K562 (cell line): ENCODE measurements around the gene CTRL. TPM values are rescaled to one million over a fixed set of nuclear protein-coding genes. Genes with fewer than 3 reads are reported as not detected.
A peak's percentile ranks its signal among the peaks of the same experiment; 100 is the strongest.

Experiments used
- ATAC-seq: fragments of 200-7000 bp; cut with Tn5 transposase; 3 replicates; pipeline ENCODE4 v1.9.1; 2020; ENCODE audit warnings: moderate library complexity
- BruUV-seq: library from RNA; stranded (reverse); fragments of 400-500 nt; replicated peaks from 2 replicates; lab custom pipeline; 2021; lab: Mats Ljungman, UMichigan
- CTCF ChIA-PET: fragments of 300-600 bp; formaldehyde crosslinking; extraction: SDS; loops from one replicate; lab custom pipeline; 2021; ENCODE audit warnings: low intra/inter-chr PET ratio; lab: Yijun Ruan, JAX
- POLR2A ChIA-PET: fragments of 300-600, 350-650 bp; sonication (Branson Sonifier 250); formaldehyde crosslinking; extraction: SDS; loops from one replicate; lab custom pipeline; 2021; ENCODE audit warnings: antibody characterized with exemption, inconsistent platforms; lab: Yijun Ruan, JAX
- DNase-seq, 4 experiments: peaks; one replicate each; pipeline versions ENCODE4 v3.0.0 to v3.0.0-alpha.2; 2011 to 2018; ENCODE audit warnings: low spot score in 3 of 4, mixed read lengths in 3 of 4; ENCODE audit errors: extremely low read depth in 1 of 4
- FAIRE-seq: peaks from 2 replicates; lab custom pipeline; 2011; peaks lifted over from hg19 to GRCh38; lab: Jason Lieb, UNC
- H2AFZ ChIP-seq: 2 replicates; pipeline ENCODE4 v1.6.0; 2011; ENCODE audit warnings: low read depth, low read length, control low read depth, inconsistent platforms
- H3K27ac ChIP-seq: fragments of 200-600 bp; 3 replicates; pipeline ENCODE4 v1.8.0; 2011; ENCODE audit warnings: low read depth, mild to moderate bottlenecking, control low read depth, inconsistent platforms, low read length, moderate library complexity, mixed read lengths; ENCODE audit errors: extremely low read depth
- H3K27me3 ChIP-seq, 2 experiments: fragments of 300-600 bp in 1 of 2; 2 replicates in 1 of 2; 3 replicates in 1 of 2; pipeline versions ENCODE4 v1.6.0 to v1.8.0; 2011; ENCODE audit warnings: inconsistent platforms in 2 of 2, low read length in 2 of 2, mild to moderate bottlenecking in 1 of 2, mixed read lengths in 1 of 2, moderate library complexity in 1 of 2; ENCODE audit not compliant: control insufficient read depth in 2 of 2, insufficient read depth in 2 of 2
- H3K36me3 ChIP-seq: fragments of 300-600 bp; 3 replicates; pipeline ENCODE4 v1.8.0; 2011; ENCODE audit warnings: mild to moderate bottlenecking, low read length, inconsistent platforms; ENCODE audit not compliant: control insufficient read depth, insufficient read depth
- H3K4me1 ChIP-seq, 2 experiments: fragments of 200-600 bp in 1 of 2; replicated peaks in 1 of 2; 2 replicates in 1 of 2; 3 replicates in 1 of 2; pipeline versions ENCODE4 v1.5.1 to v1.8.0; 2011; ENCODE audit warnings: inconsistent platforms in 2 of 2, low read length in 2 of 2, mild to moderate bottlenecking in 1 of 2, mixed read lengths in 1 of 2, moderate library complexity in 1 of 2; ENCODE audit not compliant: control insufficient read depth in 2 of 2, insufficient read depth in 2 of 2
- H3K4me2 ChIP-seq: 2 replicates; pipeline ENCODE4 v1.6.1; 2011; ENCODE audit warnings: low read length, control low read depth, inconsistent platforms, mixed read lengths; ENCODE audit not compliant: insufficient read depth
- H3K4me3 ChIP-seq: fragments of 200-600 bp; sonication (generic), shearing (Covaris generic); 2 replicates; pipeline ENCODE4 v1.5.1; 2016; ENCODE audit warnings: control low read depth, inconsistent platforms
- H3K79me2 ChIP-seq: fragments of 200-600 bp; 3 replicates; pipeline ENCODE4 v1.8.0; 2011; ENCODE audit warnings: low read length, inconsistent platforms; ENCODE audit not compliant: control insufficient read depth, insufficient read depth
- H3K9ac ChIP-seq, 2 experiments: 2 replicates each; pipeline versions ENCODE4 v1.6.0 to v1.6.1; 2011; ENCODE audit warnings: low read depth in 2 of 2, low read length in 2 of 2, control low read depth in 1 of 2, inconsistent platforms in 1 of 2, mild to moderate bottlenecking in 1 of 2, mixed read lengths in 1 of 2; ENCODE audit not compliant: insufficient read depth in 1 of 2
- H3K9me1 ChIP-seq: one replicate; pipeline ENCODE4 v1.6.0; 2011; ENCODE audit warnings: inconsistent platforms, mild to moderate bottlenecking, low read length, moderate library complexity; ENCODE audit not compliant: control insufficient read depth, insufficient read depth
- H3K9me3 ChIP-seq: replicated peaks from 2 replicates; pipeline ENCODE4 v1.5.1; 2011; ENCODE audit warnings: low read depth, low read length, inconsistent platforms; ENCODE audit not compliant: control insufficient read depth, insufficient read depth
- H4K20me1 ChIP-seq: replicated peaks from 2 replicates; pipeline ENCODE4 v1.6.1; 2011; ENCODE audit warnings: low read length, inconsistent platforms, mixed read lengths; ENCODE audit not compliant: control insufficient read depth, insufficient read depth
- CBX8 ChIP-seq: fragments of 200-600 bp; sonication (generic); IDR thresholded peaks from 2 replicates; pipeline ENCODE4 v1.6.1; 2012; ENCODE audit warnings: borderline replicate concordance, mixed run types, low read depth, mild to moderate bottlenecking, moderate library complexity, mixed read lengths, low read length, control low read depth, inconsistent platforms; ENCODE audit not compliant: poor library complexity, severe bottlenecking; ENCODE audit errors: extremely low read depth
- EP300 ChIP-seq: IDR thresholded peaks from 2 replicates; pipeline ENCODE4 v1.6.1; 2012; ENCODE audit warnings: low read length, improper control_type of control experiment
- KLF10 ChIP-seq: fragments of 250-450 bp; sonication (Bioruptor Pico); IDR thresholded peaks from 2 replicates; pipeline ENCODE4 v1.6.1; 2021; ENCODE audit warnings: matching md5 sums
- MCM7 ChIP-seq, 2 experiments: fragments of 450-650 bp; IDR thresholded peaks; 2 replicates each; pipeline ENCODE4 v1.6.1; 2016 to 2018
- NFE2 ChIP-seq: IDR thresholded peaks from 2 replicates; pipeline ENCODE4 v1.6.1; 2014; ENCODE audit warnings: antibody characterized with exemption, low read depth
- POLR2G ChIP-seq: fragments of 200-400 bp; formaldehyde crosslinking; IDR thresholded peaks from 2 replicates; pipeline ENCODE4 v1.6.1; 2017; ENCODE audit warnings: low read depth, mild to moderate bottlenecking, antibody characterized with exemption, low read length, moderate library complexity
- RBFOX2 ChIP-seq: fragments of 200-400 bp; formaldehyde crosslinking; IDR thresholded peaks from 2 replicates; pipeline ENCODE4 v1.6.1; 2017; ENCODE audit warnings: low read depth, mild to moderate bottlenecking, low read length, moderate library complexity
- RCOR1 ChIP-seq, 2 experiments: IDR thresholded peaks; 2 replicates each; pipeline ENCODE4 v1.6.1; 2012; ENCODE audit warnings: low read depth in 2 of 2, low read length in 2 of 2, borderline replicate concordance in 1 of 2, improper control_type of control experiment in 1 of 2
- VEZF1 ChIP-seq: fragments of 200-800 bp; sonication (Bioruptor generic); IDR thresholded peaks from 2 replicates; pipeline ENCODE4 v1.6.1; 2017; ENCODE audit warnings: missing genetic modification characterization, missing compliant biosample characterization
- ZNF3 ChIP-seq: fragments of 250-450 bp; sonication (Bioruptor Pico); IDR thresholded peaks from 2 replicates; pipeline ENCODE4 v1.5.0; 2021; ENCODE audit warnings: mild to moderate bottlenecking, moderate library complexity
- ZNF76 ChIP-seq: fragments of 250-450 bp; sonication (Bioruptor Pico); IDR thresholded peaks from 2 replicates; pipeline ENCODE4 v1.4.0; 2020; ENCODE audit warnings: mild to moderate bottlenecking, moderate library complexity, borderline replicate concordance
- WGBS: fragments of 100-300 bp; shearing (Covaris generic); methylation state at CpG from one replicate; pipeline ENCODE4 v1.1.6; 2016; ENCODE audit warnings: low coverage, mixed read lengths; ENCODE audit not compliant: insufficient coverage; ENCODE audit errors: missing lambda C conversion rate; 5-methylcytosine and 5-hydroxymethylcytosine counted together
- in situ Hi-C: fragments of 300-500 bp; cut with MboI; formaldehyde crosslinking; loops from 4 replicates; pipeline ENCODE4 v1.15.0; 2018; ENCODE audit warnings: inconsistent platforms, mixed read lengths
- intact Hi-C: fragments of 100-400 bp; cut with micrococcal nuclease; formaldehyde crosslinking; loops from 2 replicates; pipeline ENCODE4 v1.14.2; 2022
- polyA plus RNA-seq, 8 experiments: library from polyadenylated mRNA; depleted of rRNA in 4 of 8; stranded (reverse) in 5 of 8; unstranded in 3 of 8; fragments of >200 nt; fragmentation: Nextera tagmentation in 2 of 8; fragmentation: Illumina TruSeq in 1 of 8; extraction: Ambion mirVana in 2 of 8; extraction: Trizol in 1 of 8; gene quantifications; 2 replicates each; pipeline versions ENCODE4 v1.2.1 to v1.2.3, GENCODE V29; 2011 to 2014; ENCODE audit warnings: inconsistent platforms in 1 of 8, missing spikeins in 1 of 8
- total RNA-seq, 7 experiments: library from RNA; depleted of rRNA in 6 of 7; stranded (reverse); fragments of >200 nt in 6 of 7; fragmentation: Illumina TruSeq in 2 of 7; extraction: Trizol in 2 of 7; gene quantifications; 2 replicates each; pipeline versions ENCODE4 v1.2.1 to v1.2.3, GENCODE V29; 2011 to 2021; ENCODE audit warnings: low replicate concordance in 1 of 7

The CTRL gene
- total and polyA plus RNA-seq, 9 of the 15 experiments (the other 6 are each of a cell fraction or from before 2014, with no cell fraction given) = 1.4 to 5.6 (median 2.5) TPM

DNA sequence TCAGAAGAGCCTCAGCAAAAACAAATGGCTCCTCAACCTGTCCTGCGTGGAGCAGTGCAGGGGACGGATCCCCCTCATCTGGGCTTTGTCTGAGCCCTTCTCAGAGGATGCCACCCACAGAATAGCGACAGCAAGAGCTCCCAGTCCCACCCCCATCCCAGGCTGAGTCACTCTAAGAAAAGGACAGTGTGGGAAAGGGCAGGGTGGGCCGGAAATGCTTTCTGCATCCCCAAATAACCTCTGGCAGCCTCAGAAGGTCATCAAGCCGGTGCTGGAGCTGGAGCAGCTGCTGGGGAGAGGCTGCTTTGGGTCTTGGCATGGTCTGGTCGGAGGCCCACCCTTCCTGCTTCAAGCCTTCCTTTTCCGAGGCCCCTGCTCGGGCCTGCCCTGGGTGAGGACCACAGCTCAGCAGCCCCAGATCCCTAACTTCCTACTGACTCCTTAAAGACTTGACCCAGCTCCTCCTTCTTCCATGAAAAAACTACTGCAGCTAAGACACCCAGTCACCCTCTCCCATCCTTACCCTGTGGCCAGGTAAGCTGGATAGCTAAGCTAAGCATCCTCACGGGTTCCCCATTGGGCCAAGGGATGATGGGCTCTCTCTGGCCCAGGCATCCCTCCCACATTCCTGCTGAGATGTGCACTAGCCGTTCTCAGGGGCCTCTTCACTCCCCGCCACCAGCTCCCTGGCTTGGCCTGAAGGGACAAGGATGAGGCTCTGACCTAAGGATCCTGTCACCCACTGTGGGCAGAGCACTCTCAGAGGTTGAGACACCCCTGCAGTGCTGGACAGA, 28.1 kb upstream of the CTRL start (continued):
- TF ChIP-seq KLF10 (CRISPR knock-in tag) (no peak), VEZF1 (peak; percentile 36; the same call in 1 of the 2 replicates), EP300 (peak; percentile 36; the same call in 1 of the 2 replicates), ZNF3 (CRISPR knock-in tag) (no peak), ZNF76 (CRISPR knock-in tag) (no peak), NFE2 (0 out of 2 replicates have a peak, but pooled peaks have one; percentile 21), RCOR1 (IDR thresholded peaks at IDR 0.05; ENCODE audit: borderline replicate concordance in 1 of 2, low read depth in 2 of 2, low read length in 2 of 2) (peak in 1 of 2 experiments; percentile 38; a peak in 1 of 4 replicates)

DNA sequence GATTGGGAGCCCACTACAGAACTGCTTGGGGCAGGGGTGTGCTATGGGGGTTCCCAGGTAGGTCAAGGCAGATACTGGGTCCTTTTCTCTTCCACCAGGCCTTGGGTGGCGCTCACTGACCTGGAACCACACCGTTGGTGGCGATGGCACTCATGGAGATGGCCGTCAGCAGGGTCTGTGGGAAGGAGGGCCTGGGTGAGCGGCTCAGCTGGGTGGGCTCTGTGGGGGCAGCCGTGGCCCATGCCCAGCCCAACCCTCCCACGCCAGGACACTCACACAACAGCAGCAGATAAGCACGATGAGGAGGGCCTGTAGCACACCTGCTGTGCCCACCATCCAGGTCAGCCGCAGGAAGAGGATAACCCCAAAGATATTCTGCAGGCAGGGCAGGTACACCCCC, 26.0 kb upstream of the CTRL start:
- H3K9me1 ChIP-seq = peaks cover 5% of the 10 kb centered on the region
- H3K4me3 ChIP-seq = no peak overlapping the region
- FAIRE-seq (no peak), DNase-seq (no peak), ATAC-seq (no peak)
- BruUV-seq = no TSS peak
- TF ChIP-seq POLR2G (peak; percentile 38; the same call in 1 of the 2 replicates), RBFOX2 (0 out of 2 replicates have a peak, but pooled peaks have one; percentile 22), CBX8 (no peak), MCM7 (IDR thresholded peaks at IDR 0.05) (no peak)
- H3K27ac ChIP-seq = no peak overlapping the region
- no peak overlapping the region for H2AFZ ChIP-seq
- in situ Hi-C loops = no loop called here
- ChIA-PET CTCF (no interaction called here), POLR2A (no interaction called here)
- no peaks in the 10 kb centered on the region for H3K27me3 ChIP-seq
- intact Hi-C loops = no loop called here
- no peaks in the 10 kb centered on the region for H3K9me3 ChIP-seq
- H3K9ac ChIP-seq = 0 out of 4 replicates have a peak overlapping the region, but pooled peaks of 1 of the 2 experiments have one; percentile 4
- WGBS = 90% methylated on average over 8 of the region's 9 CpGs
- no peaks in the 10 kb centered on the region for H3K79me2 ChIP-seq
- no peak overlapping the region for H3K4me2 ChIP-seq
- peaks cover 7 to 22% of the 10 kb centered on the region in 2 experiments; a peak in 4 of 5 replicates for H3K4me1 ChIP-seq
- H3K36me3 ChIP-seq = peaks cover 75% of the 10 kb centered on the region; the same call in 2 of the 3 replicates
- peaks cover 4% of the 10 kb centered on the region; the same call in 1 of the 2 replicates for H4K20me1 ChIP-seq
